Karpas-422 (cell line): ENCODE measurements around the gene CCSER1. TPM values are rescaled to one million over a fixed set of nuclear protein-coding genes. Genes with fewer than 3 reads are reported as not detected.

Source experiments
- DNase-seq: peaks from one replicate; pipeline ENCODE4 v3.0.0-alpha.2; 2015
- H2AFZ ChIP-seq: fragments of 200-600 bp; sonication (generic); 2 replicates; pipeline ENCODE4 v1.6.1; 2014; ENCODE audit warnings: antibody characterized with exemption, low read length, mixed read lengths
- H3K27ac ChIP-seq: fragments of 200-600 bp; sonication (generic); 2 replicates; pipeline ENCODE4 v1.5.1; 2014; ENCODE audit warnings: mild to moderate bottlenecking, low read length, moderate library complexity
- H3K27me3 ChIP-seq: fragments of 200-600 bp; sonication (generic); 2 replicates; pipeline ENCODE4 v1.6.1; 2014; ENCODE audit warnings: low read length, mixed read lengths
- H3K36me3 ChIP-seq: fragments of 200-600 bp; sonication (generic); 2 replicates; pipeline ENCODE4 v1.6.1; 2014; ENCODE audit warnings: low read length, mixed read lengths; ENCODE audit not compliant: insufficient read depth
- H3K4me1 ChIP-seq: fragments of 200-600 bp; sonication (generic); 2 replicates; pipeline ENCODE4 v1.6.1; 2014; ENCODE audit warnings: mild to moderate bottlenecking, low read length, mixed read lengths
- H3K4me2 ChIP-seq: fragments of 200-600 bp; sonication (generic); 2 replicates; pipeline ENCODE4 v1.6.1; 2014; ENCODE audit warnings: low read length, low read depth, mild to moderate bottlenecking; ENCODE audit not compliant: poor library complexity, severe bottlenecking
- H3K4me3 ChIP-seq: fragments of 200-600 bp; sonication (generic); 2 replicates; pipeline ENCODE4 v1.5.1; 2014; ENCODE audit warnings: mild to moderate bottlenecking, antibody characterized with exemption, low read length, mixed read lengths
- H3K79me2 ChIP-seq: fragments of 200-600 bp; sonication (generic); 2 replicates; pipeline ENCODE4 v1.6.1; 2014; ENCODE audit warnings: mild to moderate bottlenecking, low read length, mixed read lengths
- H3K9ac ChIP-seq: fragments of 200-600 bp; sonication (generic); 2 replicates; pipeline ENCODE4 v1.6.0; 2014; ENCODE audit warnings: low read length
- H3K9me2 ChIP-seq: fragments of 200-600 bp; sonication (generic), shearing (Covaris generic); replicated peaks from 2 replicates; pipeline ENCODE4 v1.6.0; 2014; ENCODE audit warnings: mild to moderate bottlenecking, low read length, moderate library complexity; ENCODE audit not compliant: insufficient read depth
- H3K9me3 ChIP-seq: fragments of 300-700, 200-600 bp; sonication (generic); 2 replicates; pipeline ENCODE4 v1.6.1; 2014; ENCODE audit warnings: low read length, mixed read lengths
- H4K20me1 ChIP-seq: fragments of 200-600 bp; sonication (generic); 2 replicates; pipeline ENCODE4 v1.6.1; 2014; ENCODE audit warnings: mild to moderate bottlenecking, antibody characterized with exemption, low read length, low read depth; ENCODE audit not compliant: insufficient read depth
- total RNA-seq: library from RNA; depleted of rRNA; stranded (reverse); fragments of >200 nt; shearing (Covaris generic); gene quantifications from 2 replicates; pipeline ENCODE4 v1.2.3, GENCODE V29; 2014; ENCODE audit warnings: low replicate concordance

Gene CCSER1
- total RNA-seq, 1 experiment from 2014 or later, result 3.6 TPM

DNA sequence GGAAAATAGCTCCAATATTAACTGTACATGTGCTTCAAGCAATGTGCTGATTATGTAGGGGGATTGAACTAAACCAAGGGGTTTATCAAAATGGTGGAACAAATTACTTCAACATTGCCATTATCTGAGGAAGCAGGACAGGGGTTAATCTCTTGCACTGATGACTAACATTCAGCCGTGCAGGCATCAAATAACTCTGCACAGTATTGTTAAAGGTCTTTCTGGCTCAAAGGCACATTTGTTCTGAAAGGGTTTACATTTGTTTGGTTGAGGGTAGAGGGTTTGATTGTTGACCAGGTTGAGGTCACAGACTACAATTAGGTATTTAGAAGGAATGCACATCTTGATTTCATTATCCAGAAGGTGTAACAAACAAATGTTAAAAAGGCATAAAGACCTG lies 32.2 kb upstream of the CCSER1 start:
- Histone ChIP-seq H3K9ac (no peak overlapping the region), H3K27ac (no peak overlapping the region), H3K4me2 (no peak overlapping the region), H3K36me3 (no peaks in the 10 kb centered on the region; the same call in 1 of the 2 replicates), H4K20me1 (no peaks in the 10 kb centered on the region), H3K79me2 (no peaks in the 10 kb centered on the region), H3K27me3 (no peaks in the 10 kb centered on the region), H3K4me1 (peaks cover 54% of the 10 kb centered on the region), H2AFZ (no peak overlapping the region; the same call in 1 of the 2 replicates), H3K9me2 (no peaks in the 10 kb centered on the region), H3K9me3 (no peaks in the 10 kb centered on the region), H3K4me3 (no peak overlapping the region)
- DNase-seq, result no peak

DNA sequence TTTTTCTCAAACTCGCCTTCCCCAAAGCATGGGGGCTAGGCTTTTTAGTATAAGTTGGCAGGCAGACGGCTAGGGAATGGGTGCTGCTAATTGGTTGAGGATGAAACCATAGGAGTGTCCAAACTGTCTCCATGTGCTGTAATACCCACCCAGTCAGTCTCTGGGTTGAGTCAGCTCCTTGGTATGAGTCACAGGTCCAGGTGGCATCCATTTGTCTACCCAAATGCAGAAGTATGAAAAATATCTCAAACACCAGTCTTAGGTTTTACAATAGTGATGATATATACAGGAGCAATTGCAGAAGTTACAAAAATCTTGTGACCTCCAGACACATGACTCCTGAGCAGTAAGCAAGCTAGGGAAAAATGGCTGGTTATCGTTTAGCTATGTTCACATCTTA lies 27.4 kb upstream of the CCSER1 start:
- Histone ChIP-seq H3K27me3 (no peaks in the 10 kb centered on the region), H2AFZ (peak overlapping the region; percentile 73), H3K9me3 (no peaks in the 10 kb centered on the region), H3K9ac (peak overlapping the region; percentile 37; the same call in 1 of the 2 replicates), H3K9me2 (no peaks in the 10 kb centered on the region), H4K20me1 (no peaks in the 10 kb centered on the region), H3K4me1 (peaks cover 40% of the 10 kb centered on the region), H3K4me3 (no peak overlapping the region), H3K27ac (peak overlapping the region; percentile 94), H3K79me2 (no peaks in the 10 kb centered on the region), H3K4me2 (peak overlapping the region; percentile 31), H3K36me3 (no peaks in the 10 kb centered on the region; the same call in 1 of the 2 replicates)
- DNase-seq, result peak; percentile 86

DNA sequence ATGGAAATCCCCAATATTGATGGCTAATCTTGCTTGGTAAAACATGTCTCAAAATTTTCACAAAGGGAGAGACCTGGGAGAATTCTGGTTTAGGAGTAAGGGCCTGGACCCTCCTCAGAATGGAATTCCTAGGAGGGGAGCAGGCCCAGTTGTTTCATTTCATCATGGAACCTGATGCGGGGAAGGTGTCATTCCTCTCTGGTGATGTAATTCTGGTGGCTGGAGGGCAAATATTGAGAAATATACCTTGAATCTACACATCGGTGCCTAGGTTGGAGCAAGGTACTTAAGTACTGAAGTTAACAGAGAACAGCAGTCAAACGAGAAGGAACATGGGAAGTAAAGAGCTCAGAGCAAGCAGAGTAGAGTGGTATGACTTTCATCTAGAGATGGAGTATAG lies 23.2 kb upstream of the CCSER1 start:
- no peaks in the 10 kb centered on the region for H3K9me3 ChIP-seq
- no peaks in the 10 kb centered on the region for H4K20me1 ChIP-seq
- peaks cover 52% of the 10 kb centered on the region for H3K4me1 ChIP-seq
- H3K27ac ChIP-seq, result no peak overlapping the region
- DNase-seq, result no peak
- no peaks in the 10 kb centered on the region for H3K36me3 ChIP-seq
- no peak overlapping the region for H2AFZ ChIP-seq
- no peak overlapping the region for H3K9ac ChIP-seq
- no peaks in the 10 kb centered on the region for H3K27me3 ChIP-seq
- no peaks in the 10 kb centered on the region for H3K9me2 ChIP-seq
- no peak overlapping the region for H3K4me3 ChIP-seq
- no peak overlapping the region for H3K4me2 ChIP-seq
- H3K79me2 ChIP-seq, result no peaks in the 10 kb centered on the region

DNA sequence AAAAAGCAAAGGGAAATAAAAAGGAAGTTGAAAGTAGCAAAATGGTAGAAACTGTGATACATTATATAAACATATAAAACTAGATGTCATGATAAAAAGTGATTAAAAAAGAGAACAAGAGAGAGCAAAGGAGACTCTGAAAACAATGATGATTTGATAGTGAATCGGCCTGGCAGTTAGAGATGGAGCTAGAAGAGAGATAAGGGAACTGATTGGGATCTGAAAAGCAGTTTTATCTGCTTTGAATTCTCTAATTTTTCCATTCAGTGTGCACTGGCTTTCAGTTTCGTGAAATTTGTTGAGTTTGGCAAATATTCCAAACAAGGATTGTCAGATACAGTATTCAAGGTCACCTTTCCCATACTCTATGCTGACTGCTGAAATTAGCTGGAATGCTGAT lies 21.9 kb upstream of the CCSER1 start:
- no peak overlapping the region for H3K4me2 ChIP-seq
- DNase-seq, result no peak
- no peak overlapping the region for H3K4me3 ChIP-seq
- H3K27me3 ChIP-seq, result no peaks in the 10 kb centered on the region
- H3K9me2 ChIP-seq, result no peaks in the 10 kb centered on the region
- H3K4me1 ChIP-seq, result peaks cover 52% of the 10 kb centered on the region
- no peak overlapping the region for H3K27ac ChIP-seq
- H3K9ac ChIP-seq, result no peak overlapping the region
- H2AFZ ChIP-seq, result peak overlapping the region; percentile 65
- no peaks in the 10 kb centered on the region for H3K9me3 ChIP-seq
- H3K36me3 ChIP-seq, result no peaks in the 10 kb centered on the region
- H4K20me1 ChIP-seq, result no peaks in the 10 kb centered on the region
- H3K79me2 ChIP-seq, result no peaks in the 10 kb centered on the region

DNA sequence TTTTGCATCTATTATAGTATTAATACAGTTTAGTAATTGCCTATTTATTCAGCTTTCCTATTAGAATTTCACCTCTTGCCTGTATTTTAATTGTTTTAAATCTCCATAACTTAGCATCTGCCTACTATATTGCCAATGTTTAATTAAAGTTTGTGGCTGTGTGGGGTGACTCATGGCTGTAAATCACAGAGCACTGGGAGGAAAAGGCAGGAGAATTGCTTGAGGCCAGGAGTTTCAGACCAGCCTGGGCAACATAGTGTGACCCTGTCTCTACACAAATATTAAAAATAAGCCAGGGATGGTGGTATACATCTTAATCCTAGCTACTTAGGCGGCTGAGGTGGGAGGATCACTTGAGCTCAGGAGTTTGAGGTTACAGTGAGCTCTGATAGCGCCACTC lies 14.5 kb upstream of the CCSER1 start:
- H3K4me1 ChIP-seq, result peaks cover 24% of the 10 kb centered on the region
- H3K4me3 ChIP-seq, result no peak overlapping the region
- H3K36me3 ChIP-seq, result no peaks in the 10 kb centered on the region
- no peak overlapping the region for H3K4me2 ChIP-seq
- no peak for DNase-seq
- no peaks in the 10 kb centered on the region for H3K79me2 ChIP-seq
- no peaks in the 10 kb centered on the region for H3K9me3 ChIP-seq
- no peak overlapping the region for H3K27ac ChIP-seq
- no peaks in the 10 kb centered on the region for H3K27me3 ChIP-seq
- no peaks in the 10 kb centered on the region for H3K9me2 ChIP-seq
- no peaks in the 10 kb centered on the region for H4K20me1 ChIP-seq
- no peak overlapping the region for H2AFZ ChIP-seq
- no peak overlapping the region for H3K9ac ChIP-seq

DNA sequence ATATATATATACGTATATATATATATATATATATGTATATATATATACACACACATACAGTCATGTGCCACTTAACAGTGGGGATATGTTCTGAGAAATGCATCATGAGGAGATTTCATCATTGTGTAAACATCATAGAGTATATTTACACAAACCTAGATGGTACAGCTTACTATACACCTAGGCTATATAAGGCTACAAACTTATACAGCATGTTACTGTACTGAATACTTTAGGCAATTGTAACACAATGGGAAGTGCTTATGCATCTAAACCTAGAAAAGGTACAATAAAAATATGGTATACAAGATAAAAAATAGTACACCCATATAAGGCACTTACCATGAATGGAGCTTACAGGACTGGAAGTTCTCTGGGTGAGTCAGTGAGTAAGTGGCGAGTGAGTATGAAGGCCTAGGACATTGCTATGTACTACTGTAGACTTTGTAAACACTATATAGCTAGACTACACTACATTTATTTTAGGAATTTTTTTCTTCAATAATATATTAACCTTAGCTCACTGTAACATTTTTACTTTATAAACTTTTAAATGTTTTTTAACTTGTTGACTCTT lies 13.2 kb upstream of the CCSER1 start:
- Histone ChIP-seq H3K79me2 (no peaks in the 10 kb centered on the region), H3K9me2 (no peaks in the 10 kb centered on the region), H3K4me1 (peaks cover 28% of the 10 kb centered on the region), H3K27ac (no peak overlapping the region), H2AFZ (no peak overlapping the region), H4K20me1 (no peaks in the 10 kb centered on the region), H3K4me2 (no peak overlapping the region), H3K36me3 (no peaks in the 10 kb centered on the region), H3K9me3 (no peaks in the 10 kb centered on the region), H3K9ac (no peak overlapping the region), H3K4me3 (no peak overlapping the region), H3K27me3 (no peaks in the 10 kb centered on the region)
- DNase-seq, result no peak

DNA sequence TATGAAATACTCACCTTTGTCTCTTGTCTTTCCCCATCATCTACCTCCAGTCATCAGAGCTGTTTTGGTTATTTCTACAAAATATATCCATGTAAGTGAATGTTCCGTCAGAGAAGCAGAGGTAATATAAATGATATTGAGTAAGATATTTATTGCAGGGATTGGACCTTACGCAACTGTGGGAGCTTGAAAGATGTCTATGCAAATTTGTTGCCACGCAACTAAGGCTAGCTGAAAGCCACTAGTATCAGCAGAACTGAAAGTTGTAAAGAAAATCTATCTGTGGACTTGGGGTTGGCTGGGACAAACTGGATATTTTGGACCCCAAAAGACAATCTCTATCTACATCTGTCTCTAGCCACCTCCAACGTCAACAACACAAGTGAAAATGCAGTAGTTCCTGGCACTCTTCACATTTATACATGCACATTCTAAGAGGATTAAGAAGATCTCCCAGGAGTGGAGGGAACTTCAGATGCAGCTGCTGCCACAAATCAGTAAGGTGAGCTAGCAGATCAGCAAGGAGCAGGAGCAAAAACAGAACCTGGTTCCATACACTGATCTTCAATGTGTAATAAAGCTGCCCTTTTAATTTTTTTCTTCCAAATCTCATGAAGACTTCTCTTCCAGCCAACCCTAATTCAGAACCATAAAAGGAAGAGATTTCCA lies 8.5 kb upstream of the CCSER1 start:
- Histone ChIP-seq H3K27me3 (no peaks in the 10 kb centered on the region), H3K4me1 (peaks cover 12% of the 10 kb centered on the region), H2AFZ (peak overlapping the region; percentile 71; the same call in 1 of the 2 replicates), H3K4me2 (peak overlapping the region; percentile 27), H3K9me3 (no peaks in the 10 kb centered on the region), H3K9me2 (no peaks in the 10 kb centered on the region), H3K27ac (no peak overlapping the region), H3K4me3 (no peak overlapping the region), H4K20me1 (no peaks in the 10 kb centered on the region), H3K36me3 (no peaks in the 10 kb centered on the region), H3K79me2 (no peaks in the 10 kb centered on the region), H3K9ac (no peak overlapping the region)
- no peak for DNase-seq

DNA sequence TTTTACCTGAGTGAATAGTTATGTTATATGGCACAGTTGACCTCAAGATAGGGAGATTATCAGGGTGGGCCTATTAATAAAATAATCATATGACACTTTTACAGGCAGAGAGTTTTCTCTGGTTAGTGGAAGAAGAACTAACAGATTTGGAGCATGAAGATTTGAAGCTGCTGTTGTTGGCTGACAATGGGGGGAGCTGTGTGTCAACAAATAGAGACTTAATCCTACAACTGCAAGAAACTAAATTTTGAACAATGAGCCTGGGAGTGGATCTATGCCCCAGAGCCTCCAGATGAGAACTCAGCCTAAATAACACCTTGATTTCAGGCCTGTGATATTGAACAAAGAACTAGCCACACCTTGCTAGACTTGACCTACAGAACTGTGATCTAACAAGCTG lies 7.2 kb upstream of the CCSER1 start:
- H3K27me3 ChIP-seq, result no peaks in the 10 kb centered on the region
- peaks cover 12% of the 10 kb centered on the region for H3K4me1 ChIP-seq
- H3K27ac ChIP-seq, result no peak overlapping the region
- no peak overlapping the region for H3K9ac ChIP-seq
- H3K9me3 ChIP-seq, result no peaks in the 10 kb centered on the region
- DNase-seq, result no peak
- H3K79me2 ChIP-seq, result no peaks in the 10 kb centered on the region
- no peak overlapping the region for H3K4me2 ChIP-seq
- H3K4me3 ChIP-seq, result no peak overlapping the region
- H2AFZ ChIP-seq, result no peak overlapping the region
- H3K36me3 ChIP-seq, result no peaks in the 10 kb centered on the region
- H3K9me2 ChIP-seq, result no peaks in the 10 kb centered on the region
- no peaks in the 10 kb centered on the region for H4K20me1 ChIP-seq
